Rectal smooth muscle tissue (tissue), 1 donor: ENCODE data around the gene HSP90AB1.
A peak's percentile ranks its signal among the peaks of the same experiment; 100 is the strongest.

Experiments used
- H3K27ac ChIP-seq: one replicate; pipeline ENCODE4 v1.7.0; 2013; ENCODE audit warnings: low read depth, low read length, inconsistent platforms
- H3K27me3 ChIP-seq: one replicate; pipeline ENCODE4 v1.7.0; 2013; ENCODE audit warnings: low read length; ENCODE audit not compliant: control insufficient read depth, insufficient read depth
- H3K36me3 ChIP-seq: one replicate; pipeline ENCODE4 v1.7.0; 2013; ENCODE audit warnings: low read length; ENCODE audit not compliant: control insufficient read depth, insufficient read depth
- H3K4me1 ChIP-seq: one replicate; pipeline ENCODE4 v1.7.0; 2013; ENCODE audit warnings: low read length; ENCODE audit not compliant: control insufficient read depth, insufficient read depth
- H3K4me3 ChIP-seq: one replicate; pipeline ENCODE4 v1.7.0; 2013; ENCODE audit warnings: low read length
- H3K9ac ChIP-seq: one replicate; pipeline ENCODE4 v1.7.0; 2013; ENCODE audit warnings: low read length

Gene HSP90AB1

DNA sequence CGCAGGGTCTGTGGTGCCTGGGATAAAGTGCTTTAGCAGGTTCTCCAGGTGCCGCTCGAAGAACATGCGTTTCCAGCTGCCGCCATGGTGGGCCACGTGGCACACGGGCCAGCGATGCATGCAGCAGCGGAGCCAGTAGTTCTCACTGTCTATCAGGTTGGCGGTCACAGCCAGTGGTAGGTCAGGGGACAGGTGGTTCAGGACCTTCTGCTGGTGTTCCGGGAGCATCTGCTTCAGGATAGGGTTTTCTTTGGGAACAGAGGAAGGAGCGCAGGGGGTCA lies 39.3 kb downstream of the HSP90AB1 start:
- no peak overlapping the region for H3K9ac ChIP-seq
- no peak overlapping the region for H3K4me3 ChIP-seq
- H3K36me3 ChIP-seq = no peaks in the 10 kb centered on the region
- no peak overlapping the region for H3K27ac ChIP-seq
- peaks cover 20% of the 10 kb centered on the region for H3K27me3 ChIP-seq
- no peaks in the 10 kb centered on the region for H3K4me1 ChIP-seq

- Histone ChIP-seq H3K27ac (no peak overlapping the region), H3K27me3 (peaks cover 23% of the 10 kb centered on the region), H3K4me1 (no peaks in the 10 kb centered on the region)
These were observed 39.8 kb downstream of the HSP90AB1 start for GRCh38 chr6:44286747-44287146.

GRCh38 chr6:44289726-44290260 lies 42.9 kb downstream of the HSP90AB1 start:
- no peaks in the 10 kb centered on the region for H3K4me1 ChIP-seq
- peaks cover 23% of the 10 kb centered on the region for H3K27me3 ChIP-seq
- H3K9ac ChIP-seq = no peak overlapping the region
- no peak overlapping the region for H3K27ac ChIP-seq
- H3K36me3 ChIP-seq = no peaks in the 10 kb centered on the region
- no peak overlapping the region for H3K4me3 ChIP-seq

More at GRCh38 chr6:44286747-44287146, 39.8 kb downstream of the HSP90AB1 start:
- no peak overlapping the region for H3K9ac ChIP-seq
- H3K4me3 ChIP-seq = no peak overlapping the region
- no peaks in the 10 kb centered on the region for H3K36me3 ChIP-seq

GRCh38 chr6:44291841-44292240 lies 44.9 kb downstream of the HSP90AB1 start:
- Histone ChIP-seq H3K4me1 (no peaks in the 10 kb centered on the region), H3K36me3 (no peaks in the 10 kb centered on the region), H3K27ac (no peak overlapping the region), H3K27me3 (peaks cover 40% of the 10 kb centered on the region), H3K4me3 (no peak overlapping the region), H3K9ac (no peak overlapping the region)

DNA sequence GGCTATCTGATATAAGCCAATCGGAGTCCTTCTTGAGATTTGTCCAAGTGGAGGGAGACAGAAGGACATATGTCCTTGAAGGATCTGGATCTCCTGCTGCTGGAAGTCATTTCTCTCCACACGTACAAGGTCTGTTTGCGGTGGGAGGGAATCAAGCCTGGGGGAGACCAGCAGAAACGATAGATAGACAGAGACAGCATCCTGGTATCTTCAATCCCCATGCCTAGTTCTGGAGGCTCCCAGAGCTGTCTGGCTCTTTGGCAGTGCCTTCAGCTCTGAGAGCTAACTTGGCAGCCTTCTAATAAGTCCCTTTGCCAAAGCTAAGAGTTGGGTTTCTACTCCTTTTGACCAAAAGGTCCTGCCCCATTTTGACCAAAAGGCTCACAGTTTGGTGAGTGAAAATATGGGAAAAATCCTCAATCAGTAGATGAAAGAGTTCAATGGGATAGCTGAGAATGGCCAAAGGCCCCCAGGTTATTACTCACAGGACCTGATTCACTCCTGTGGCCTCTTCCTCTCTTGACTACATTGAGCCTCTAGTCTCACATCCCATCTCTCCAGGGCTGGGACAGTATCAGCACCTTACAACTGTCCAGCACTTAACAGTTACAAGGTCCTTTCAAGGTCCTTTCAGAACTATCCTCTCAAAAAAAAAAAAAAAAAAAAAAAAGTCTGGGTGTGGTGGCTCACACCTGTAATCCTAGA lies 45.9 kb downstream of the HSP90AB1 start:
- Histone ChIP-seq H3K4me3 (no peak overlapping the region), H3K4me1 (no peaks in the 10 kb centered on the region), H3K27me3 (peaks cover 41% of the 10 kb centered on the region), H3K27ac (no peak overlapping the region), H3K36me3 (no peaks in the 10 kb centered on the region), H3K9ac (no peak overlapping the region)

- H3K4me1 ChIP-seq = no peaks in the 10 kb centered on the region
- peaks cover 35% of the 10 kb centered on the region for H3K27me3 ChIP-seq
These were observed 48.2 kb downstream of the HSP90AB1 start for GRCh38 chr6:44294832-44295791.

GRCh38 chr6:44297063-44298038 lies 50.5 kb downstream of the HSP90AB1 start:
- peaks cover 23% of the 10 kb centered on the region for H3K27me3 ChIP-seq
- H3K4me3 ChIP-seq = peak overlapping the region; percentile 52
- no peak overlapping the region for H3K9ac ChIP-seq
- H3K4me1 ChIP-seq = no peaks in the 10 kb centered on the region
- H3K27ac ChIP-seq = no peak overlapping the region
- peaks cover 9% of the 10 kb centered on the region for H3K36me3 ChIP-seq

More at GRCh38 chr6:44294832-44295791, 48.2 kb downstream of the HSP90AB1 start:
- Histone ChIP-seq H3K27ac (no peak overlapping the region), H3K9ac (no peak overlapping the region), H3K4me3 (no peak overlapping the region), H3K36me3 (no peaks in the 10 kb centered on the region)

- no peak overlapping the region for H3K27ac ChIP-seq
- H3K4me1 ChIP-seq = no peaks in the 10 kb centered on the region
- H3K36me3 ChIP-seq = peaks cover 18% of the 10 kb centered on the region
- peak overlapping the region; percentile 52 for H3K4me3 ChIP-seq
- H3K27me3 ChIP-seq = peaks cover 23% of the 10 kb centered on the region
- H3K9ac ChIP-seq = no peak overlapping the region
These were observed 51.3 kb downstream of the HSP90AB1 start for GRCh38 chr6:44298055-44298803.

- peaks cover 23% of the 10 kb centered on the region for H3K27me3 ChIP-seq
- H3K9ac ChIP-seq = no peak overlapping the region
- H3K27ac ChIP-seq = no peak overlapping the region
- no peaks in the 10 kb centered on the region for H3K4me1 ChIP-seq
- H3K36me3 ChIP-seq = peaks cover 18% of the 10 kb centered on the region
- no peak overlapping the region for H3K4me3 ChIP-seq
These were observed 52.0 kb downstream of the HSP90AB1 start for GRCh38 chr6:44298864-44299263.

- Histone ChIP-seq H3K4me3 (no peak overlapping the region), H3K36me3 (peaks cover 29% of the 10 kb centered on the region), H3K4me1 (no peaks in the 10 kb centered on the region), H3K27ac (no peak overlapping the region), H3K9ac (no peak overlapping the region), H3K27me3 (peaks cover 17% of the 10 kb centered on the region)
These were observed 53.5 kb downstream of the HSP90AB1 start for GRCh38 chr6:44300292-44300823.

- no peak overlapping the region for H3K27ac ChIP-seq
- H3K4me1 ChIP-seq = no peaks in the 10 kb centered on the region
- H3K4me3 ChIP-seq = no peak overlapping the region
- peaks cover 36% of the 10 kb centered on the region for H3K36me3 ChIP-seq
- no peak overlapping the region for H3K9ac ChIP-seq
- H3K27me3 ChIP-seq = peaks cover 12% of the 10 kb centered on the region
These were observed 54.2 kb downstream of the HSP90AB1 start for GRCh38 chr6:44301106-44301505.
